Body of pancreas (tissue), 4 donors: ENCODE measurements around the gene APOBEC3F.

Source experiments
- POLR2A ChIP-seq, 3 donors: fragments of 450-650 bp; IDR thresholded peaks; one replicate each; pipeline ENCODE4 v1.6.1; 2016; ENCODE audit warnings: antibody characterized with exemption in 3 of 3, mild to moderate bottlenecking in 2 of 3
- TF ChIP-seq, protein P1 (sequence below), 7 experiments: fragments of 450-650 bp in 4 of 7; fragments of 200-600 bp in 3 of 7; sonication (generic) in 3 of 7; IDR thresholded peaks; one replicate each; pipeline ENCODE4 v1.5.1; 2016 to 2019; ENCODE audit warnings: antibody characterized with exemption in 7 of 7

DNA sequence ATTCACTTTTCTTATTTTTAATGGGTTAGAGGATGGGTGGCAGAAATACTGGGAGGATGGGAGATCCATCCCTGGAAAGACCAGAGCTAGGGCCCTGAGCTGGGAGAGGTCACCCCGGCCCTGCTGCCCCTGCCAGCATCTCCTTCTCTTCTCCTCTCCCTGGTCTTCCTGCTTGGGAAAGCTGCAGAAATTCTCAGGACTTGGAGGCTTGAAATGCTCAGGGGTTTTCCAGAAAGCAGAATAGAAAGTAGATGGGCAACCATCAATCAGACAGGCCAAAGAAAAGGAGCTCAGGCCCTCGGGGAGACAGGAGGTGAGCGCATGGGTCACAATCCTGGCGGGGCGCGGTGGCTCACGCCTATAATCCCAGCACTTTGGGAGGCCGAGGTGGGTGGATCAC is 57.9 kb downstream of the APOBEC3F start:
- TF ChIP-seq, protein P1, sequence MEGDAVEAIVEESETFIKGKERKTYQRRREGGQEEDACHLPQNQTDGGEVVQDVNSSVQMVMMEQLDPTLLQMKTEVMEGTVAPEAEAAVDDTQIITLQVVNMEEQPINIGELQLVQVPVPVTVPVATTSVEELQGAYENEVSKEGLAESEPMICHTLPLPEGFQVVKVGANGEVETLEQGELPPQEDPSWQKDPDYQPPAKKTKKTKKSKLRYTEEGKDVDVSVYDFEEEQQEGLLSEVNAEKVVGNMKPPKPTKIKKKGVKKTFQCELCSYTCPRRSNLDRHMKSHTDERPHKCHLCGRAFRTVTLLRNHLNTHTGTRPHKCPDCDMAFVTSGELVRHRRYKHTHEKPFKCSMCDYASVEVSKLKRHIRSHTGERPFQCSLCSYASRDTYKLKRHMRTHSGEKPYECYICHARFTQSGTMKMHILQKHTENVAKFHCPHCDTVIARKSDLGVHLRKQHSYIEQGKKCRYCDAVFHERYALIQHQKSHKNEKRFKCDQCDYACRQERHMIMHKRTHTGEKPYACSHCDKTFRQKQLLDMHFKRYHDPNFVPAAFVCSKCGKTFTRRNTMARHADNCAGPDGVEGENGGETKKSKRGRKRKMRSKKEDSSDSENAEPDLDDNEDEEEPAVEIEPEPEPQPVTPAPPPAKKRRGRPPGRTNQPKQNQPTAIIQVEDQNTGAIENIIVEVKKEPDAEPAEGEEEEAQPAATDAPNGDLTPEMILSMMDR (IDR thresholded peaks at IDR 0.05) = no peak
- TF ChIP-seq POLR2A (IDR thresholded peaks at IDR 0.05) = no peak
